Prostate gland (tissue), 2 donors: ENCODE results near the gene PTPRE. TPM values are rescaled to one million over a fixed set of nuclear protein-coding genes. Genes with fewer than 3 reads are reported as not detected.

ENCODE experiments used
- DNase-seq: peaks from one replicate; pipeline ENCODE4 v3.0.0-alpha.2; 2019; ENCODE audit warnings: low spot score
- H3K27ac ChIP-seq, 2 donors: fragments of 200-600 bp; sonication (generic); 2 replicates each; pipeline ENCODE4 v1.5.1; 2017 to 2019
- H3K27me3 ChIP-seq: fragments of 200-600 bp; sonication (generic); replicated peaks from 2 replicates; pipeline ENCODE4 v1.5.1; 2019; ENCODE audit not compliant: insufficient read depth
- H3K36me3 ChIP-seq, 2 donors: fragments of 200-600 bp; sonication (generic); 1 replicate in 1 of 2; 2 replicates in 1 of 2; pipeline versions ENCODE4 v1.5.1 to v1.8.1; 2017 to 2019
- H3K4me1 ChIP-seq: fragments of 200-600 bp; sonication (generic); replicated peaks from 2 replicates; pipeline ENCODE4 v1.5.1; 2019
- H3K4me3 ChIP-seq, 2 donors: fragments of 200-600 bp; sonication (generic); 2 replicates each; pipeline ENCODE4 v1.5.1; 2017 to 2019
- H3K9me3 ChIP-seq: fragments of 200-600 bp; sonication (generic); 2 replicates; pipeline ENCODE4 v1.5.1; 2017
- CTCF ChIP-seq, 4 experiments: fragments of 200-600 bp in 2 of 4; fragments of 450-650 bp in 2 of 4; sonication (generic) in 2 of 4; IDR thresholded peaks; 1 replicate in 3 of 4; 2 replicates in 1 of 4; pipeline ENCODE4 v1.5.1; 2016 to 2019; ENCODE audit warnings: antibody characterized with exemption in 4 of 4, mild to moderate bottlenecking in 2 of 4, moderate library complexity in 2 of 4
- POLR2A ChIP-seq: fragments of 450-650 bp; IDR thresholded peaks from one replicate; pipeline ENCODE4 v1.6.1; 2016; ENCODE audit warnings: antibody characterized with exemption, mild to moderate bottlenecking
- POLR2AphosphoS5 ChIP-seq: sonication (generic); formaldehyde crosslinking; IDR thresholded peaks from one replicate; pipeline ENCODE4 v1.6.1; 2017; ENCODE audit warnings: antibody characterized with exemption
- WGBS: methylation state at CpG from one replicate; pipeline ENCODE4 v1.1.5; 2018; 5-methylcytosine and 5-hydroxymethylcytosine counted together
- intact Hi-C: fragments of 100-400 bp; cut with DNase I; formaldehyde crosslinking; loops from one replicate; pipeline ENCODE4 v1.14.2; 2022
- total RNA-seq, 2 donors: library from RNA; depleted of rRNA; stranded (reverse); fragments of >200 nt; gene quantifications; one replicate each; pipeline ENCODE4 v1.1.0, GENCODE V29; 2016

The PTPRE gene
- total RNA-seq, 2 donors from 2014 or later = 4.5 to 14.3 TPM

- Histone ChIP-seq H3K4me1 (no peaks in the 10 kb centered on the region), H3K4me3 (no peak overlapping the region), H3K9me3 (no peaks in the 10 kb centered on the region), H3K27ac (no peak overlapping the region), H3K36me3 (peaks cover 0 to 8% of the 10 kb centered on the region in 2 donors), H3K27me3 (no peaks in the 10 kb centered on the region)
- intact Hi-C loops = no loop called here
- no peak for TF ChIP-seq CTCF (IDR thresholded peaks at IDR 0.05)
- no peak for TF ChIP-seq POLR2A
- no peak for TF ChIP-seq POLR2AphosphoS5
- no peak for DNase-seq
- WGBS = 90% methylated on average over 14 of the region's 14 CpGs
Measured at GRCh38 chr10:128072941-128073645, 166.2 kb downstream of the PTPRE start.

- intact Hi-C loops = no loop called here
- H3K36me3 ChIP-seq = peaks cover 0 to 8% of the 10 kb centered on the region in 2 donors
- 88% methylated on average over 2 of the region's 2 CpGs for WGBS
- no peak overlapping the region for H3K27ac ChIP-seq
- no peaks in the 10 kb centered on the region for H3K9me3 ChIP-seq
- H3K4me1 ChIP-seq = no peaks in the 10 kb centered on the region
- H3K27me3 ChIP-seq = no peaks in the 10 kb centered on the region
- TF ChIP-seq POLR2A = no peak
- TF ChIP-seq CTCF (IDR thresholded peaks at IDR 0.05) = no peak
- TF ChIP-seq POLR2AphosphoS5 = no peak
- no peak overlapping the region for H3K4me3 ChIP-seq
- DNase-seq = no peak
Measured at GRCh38 chr10:128073890-128074289, 167.0 kb downstream of the PTPRE start.

DNA sequence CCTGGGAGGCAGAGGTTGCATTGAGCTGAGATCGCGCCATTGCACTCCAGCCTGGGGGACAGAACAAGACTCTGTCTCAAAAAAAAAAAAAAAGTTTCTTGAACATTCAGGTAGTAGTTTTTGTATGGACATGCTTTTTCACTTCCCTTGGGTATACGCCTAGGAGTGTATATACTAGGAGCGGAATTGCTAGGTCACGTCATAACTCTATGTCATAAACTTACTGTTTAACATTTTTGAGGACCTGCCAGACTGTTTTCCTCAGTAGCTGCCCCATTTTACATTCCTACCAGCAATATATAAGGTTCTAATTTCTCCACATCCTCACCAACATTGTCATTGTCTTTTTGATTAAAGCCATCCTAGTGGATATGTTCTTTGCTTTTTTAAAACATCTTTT lies 167.7 kb downstream of the PTPRE start:
- Histone ChIP-seq H3K4me1 (no peaks in the 10 kb centered on the region), H3K27me3 (no peaks in the 10 kb centered on the region), H3K36me3 (peaks cover 0 to 8% of the 10 kb centered on the region in 2 donors), H3K4me3 (no peak overlapping the region), H3K9me3 (no peaks in the 10 kb centered on the region), H3K27ac (no peak overlapping the region)
- no peak for DNase-seq
- TF ChIP-seq POLR2A = no peak
- TF ChIP-seq CTCF (IDR thresholded peaks at IDR 0.05) = no peak
- no peak for TF ChIP-seq POLR2AphosphoS5
- 95% methylated on average over 5 of the region's 5 CpGs for WGBS
- intact Hi-C loops = no loop called here

GRCh38 chr10:128077155-128077875 lies 170.4 kb downstream of the PTPRE start:
- Histone ChIP-seq H3K36me3 (no peaks in the 10 kb centered on the region), H3K27me3 (no peaks in the 10 kb centered on the region), H3K27ac (no peak overlapping the region), H3K4me1 (no peaks in the 10 kb centered on the region), H3K9me3 (no peaks in the 10 kb centered on the region), H3K4me3 (no peak overlapping the region)
- no peak for TF ChIP-seq POLR2AphosphoS5
- no peak for TF ChIP-seq CTCF (IDR thresholded peaks at IDR 0.05)
- no peak for TF ChIP-seq POLR2A
- intact Hi-C loops = no loop called here
- WGBS = 87% methylated on average over 21 of the region's 21 CpGs
- no peak for DNase-seq
